ENCODE measurements around the gene ZNF117.

Gene ZNF117

GRCh38 chr7:64993901-64994300 is 3.1 kb upstream of the ZNF117 start:
- H3K4me1 ChIP-seq (ENCODE audit: insufficient read depth, low read length, poor library complexity, severe bottlenecking), result no peaks in the 10 kb centered on the region
- H3K27me3 ChIP-seq (ENCODE audit: insufficient read depth, low read length, poor library complexity, severe bottlenecking), result no peaks in the 10 kb centered on the region
- no peak overlapping the region for H2AFZ ChIP-seq (ENCODE audit: low read length)
- no peaks in the 10 kb centered on the region for H3K9me2 ChIP-seq (replicated peaks; ENCODE audit: low read depth, low read length)
- H3K9ac ChIP-seq (ENCODE audit: low read depth, low read length, poor library complexity, severe bottlenecking), result no peak overlapping the region
- no peaks in the 10 kb centered on the region for H3K79me2 ChIP-seq (ENCODE audit: insufficient read depth, low read length)
- H3K4me3 ChIP-seq (ENCODE audit: low read length, poor library complexity, severe bottlenecking), result no peak overlapping the region
- no peak for TF ChIP-seq EZH2phosphoT487 (IDR thresholded peaks at IDR 0.05; ENCODE audit: borderline replicate concordance)
- TF ChIP-seq CTCF (conservative IDR thresholded peaks at IDR 0.05; ENCODE audit: low read length), result no peak
- no peaks in the 10 kb centered on the region for H4K20me1 ChIP-seq (ENCODE audit: insufficient read depth, low read length, poor library complexity, severe bottlenecking)
- H3F3A ChIP-seq (ENCODE audit: low read depth), result no peaks in the 10 kb centered on the region
- no peak overlapping the region for H3K4me2 ChIP-seq (ENCODE audit: low read depth, low read length, poor library complexity, severe bottlenecking)
- peaks cover 11% of the 10 kb centered on the region for H3K9me3 ChIP-seq (ENCODE audit: insufficient read depth, low read depth, low read length)
- H3K36me3 ChIP-seq (ENCODE audit: insufficient read depth, low read length), result no peaks in the 10 kb centered on the region

GRCh38 chr7:64992971-64993370 is 2.1 kb upstream of the ZNF117 start:
- H3K9me2 ChIP-seq (replicated peaks; ENCODE audit: low read depth, low read length), result no peaks in the 10 kb centered on the region
- TF ChIP-seq EZH2phosphoT487 (IDR thresholded peaks at IDR 0.05; ENCODE audit: borderline replicate concordance) (no peak), CTCF (conservative IDR thresholded peaks at IDR 0.05; ENCODE audit: low read length) (no peak)
- H3K4me3 ChIP-seq (ENCODE audit: low read length, poor library complexity, severe bottlenecking), result no peak overlapping the region
- no peak overlapping the region for H3K4me2 ChIP-seq (ENCODE audit: low read depth, low read length, poor library complexity, severe bottlenecking)
- no peaks in the 10 kb centered on the region for H3K79me2 ChIP-seq (ENCODE audit: insufficient read depth, low read length)
- H3K9me3 ChIP-seq (ENCODE audit: insufficient read depth, low read depth, low read length), result peaks cover 11% of the 10 kb centered on the region
- H4K20me1 ChIP-seq (ENCODE audit: insufficient read depth, low read length, poor library complexity, severe bottlenecking), result no peaks in the 10 kb centered on the region
- H3F3A ChIP-seq (ENCODE audit: low read depth), result no peaks in the 10 kb centered on the region
- no peaks in the 10 kb centered on the region for H3K27me3 ChIP-seq (ENCODE audit: insufficient read depth, low read length, poor library complexity, severe bottlenecking)
- no peak overlapping the region for H2AFZ ChIP-seq (ENCODE audit: low read length)
- no peaks in the 10 kb centered on the region for H3K36me3 ChIP-seq (ENCODE audit: insufficient read depth, low read length)
- no peaks in the 10 kb centered on the region for H3K4me1 ChIP-seq (ENCODE audit: insufficient read depth, low read length, poor library complexity, severe bottlenecking)
- no peak overlapping the region for H3K9ac ChIP-seq (ENCODE audit: low read depth, low read length, poor library complexity, severe bottlenecking)

GRCh38 chr7:64990216-64990615 is 620 bp downstream of the ZNF117 start:
- H3K4me1 ChIP-seq (ENCODE audit: insufficient read depth, low read length, poor library complexity, severe bottlenecking), result no peaks in the 10 kb centered on the region
- no peaks in the 10 kb centered on the region for H4K20me1 ChIP-seq (ENCODE audit: insufficient read depth, low read length, poor library complexity, severe bottlenecking)
- H3K9me2 ChIP-seq (replicated peaks; ENCODE audit: low read depth, low read length), result no peaks in the 10 kb centered on the region
- no peak overlapping the region for H3K4me3 ChIP-seq (ENCODE audit: low read length, poor library complexity, severe bottlenecking)
- no peaks in the 10 kb centered on the region for H3K79me2 ChIP-seq (ENCODE audit: insufficient read depth, low read length)
- no peak overlapping the region for H3K9ac ChIP-seq (ENCODE audit: low read depth, low read length, poor library complexity, severe bottlenecking)
- no peaks in the 10 kb centered on the region for H3K36me3 ChIP-seq (ENCODE audit: insufficient read depth, low read length)
- no peak for TF ChIP-seq CTCF (conservative IDR thresholded peaks at IDR 0.05; ENCODE audit: low read length)
- TF ChIP-seq EZH2phosphoT487 (IDR thresholded peaks at IDR 0.05; ENCODE audit: borderline replicate concordance), result no peak
- no peaks in the 10 kb centered on the region for H3K27me3 ChIP-seq (ENCODE audit: insufficient read depth, low read length, poor library complexity, severe bottlenecking)
- no peak overlapping the region for H2AFZ ChIP-seq (ENCODE audit: low read length)
- peaks cover 14% of the 10 kb centered on the region for H3K9me3 ChIP-seq (ENCODE audit: insufficient read depth, low read depth, low read length)
- H3K4me2 ChIP-seq (ENCODE audit: low read depth, low read length, poor library complexity, severe bottlenecking), result no peak overlapping the region
- H3F3A ChIP-seq (ENCODE audit: low read depth), result no peaks in the 10 kb centered on the region
